22Rv1 (cell line): ENCODE results near the gene METAP1.

ENCODE experiments used
- ZFX ChIP-seq: fragments of 450-650 bp; IDR thresholded peaks from 2 replicates; pipeline ENCODE4 v1.6.1; 2017; ENCODE audit warnings: antibody characterized with exemption, borderline replicate concordance
- TF ChIP-seq, protein P1 (sequence below): fragments of 450-650 bp; IDR thresholded peaks from 2 replicates; pipeline ENCODE4 v1.5.1; 2017; ENCODE audit warnings: mild to moderate bottlenecking

DNA sequence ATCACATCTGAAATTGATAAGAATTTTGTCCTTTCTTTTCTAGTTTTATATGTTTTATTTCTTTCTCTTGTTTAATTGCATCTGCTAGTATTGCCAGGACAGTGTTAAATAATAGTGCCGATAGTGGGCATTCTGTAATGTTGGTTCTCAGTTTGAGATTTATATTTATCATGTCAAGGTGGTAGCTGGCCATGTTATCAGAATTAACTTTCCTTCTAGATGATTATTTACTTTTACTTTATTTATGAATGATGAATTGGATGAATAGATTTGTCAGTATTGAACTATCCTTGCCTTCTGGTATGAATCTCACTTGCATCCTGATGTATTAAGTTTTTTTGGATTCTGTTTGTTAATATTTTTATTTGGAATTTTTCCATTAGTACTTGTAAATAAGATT is 42.7 kb downstream of the METAP1 start:
- TF ChIP-seq, protein P1, sequence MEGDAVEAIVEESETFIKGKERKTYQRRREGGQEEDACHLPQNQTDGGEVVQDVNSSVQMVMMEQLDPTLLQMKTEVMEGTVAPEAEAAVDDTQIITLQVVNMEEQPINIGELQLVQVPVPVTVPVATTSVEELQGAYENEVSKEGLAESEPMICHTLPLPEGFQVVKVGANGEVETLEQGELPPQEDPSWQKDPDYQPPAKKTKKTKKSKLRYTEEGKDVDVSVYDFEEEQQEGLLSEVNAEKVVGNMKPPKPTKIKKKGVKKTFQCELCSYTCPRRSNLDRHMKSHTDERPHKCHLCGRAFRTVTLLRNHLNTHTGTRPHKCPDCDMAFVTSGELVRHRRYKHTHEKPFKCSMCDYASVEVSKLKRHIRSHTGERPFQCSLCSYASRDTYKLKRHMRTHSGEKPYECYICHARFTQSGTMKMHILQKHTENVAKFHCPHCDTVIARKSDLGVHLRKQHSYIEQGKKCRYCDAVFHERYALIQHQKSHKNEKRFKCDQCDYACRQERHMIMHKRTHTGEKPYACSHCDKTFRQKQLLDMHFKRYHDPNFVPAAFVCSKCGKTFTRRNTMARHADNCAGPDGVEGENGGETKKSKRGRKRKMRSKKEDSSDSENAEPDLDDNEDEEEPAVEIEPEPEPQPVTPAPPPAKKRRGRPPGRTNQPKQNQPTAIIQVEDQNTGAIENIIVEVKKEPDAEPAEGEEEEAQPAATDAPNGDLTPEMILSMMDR, result no peak
- no peak for TF ChIP-seq ZFX
